Activated naive CD4-positive, alpha-beta T cell treated with anti-CD3 and anti-CD28 coated beads, Interleukin-2, amount 50 U/mL, for 72 hours (primary cell): ENCODE measurements around the gene RABEP2. TPM values are rescaled to one million over a fixed set of nuclear protein-coding genes. Genes with fewer than 3 reads are reported as not detected.

Experiments
- ATAC-seq, 2 donors: fragments of 150-1000 bp; cut with Tn5 transposase; 2 replicates each; pipeline ENCODE4 v1.10.0; 2021; ENCODE audit warnings: mild to moderate bottlenecking in 2 of 2, moderate library complexity in 2 of 2
- DNase-seq, 2 donors: peaks; one replicate each; pipeline ENCODE4 v3.0.0; 2021 to 2022; ENCODE audit warnings: low spot score in 2 of 2
- H3K27ac Mint-ChIP-seq, 2 donors: one replicate each; pipeline ENCODE4 v1.8.0; 2022; ENCODE audit warnings: mild to moderate bottlenecking in 2 of 2, mixed read lengths in 2 of 2
- H3K36me3 Mint-ChIP-seq, 2 donors: one replicate each; pipeline ENCODE4 v1.8.0; 2022; ENCODE audit warnings: mixed read lengths in 2 of 2
- H3K9me3 Mint-ChIP-seq, 2 donors: one replicate each; pipeline ENCODE4 v1.8.0; 2022; ENCODE audit warnings: mixed read lengths in 2 of 2
- total RNA-seq, 2 donors: library from RNA; stranded (reverse); gene quantifications; one replicate each; pipeline ENCODE4 v1.2.3, GENCODE V29; 2022

The RABEP2 gene
- total RNA-seq, 2 donors from 2014 or later: 20.7 to 25.1 TPM

GRCh38 chr16:28863929-28864793 lies 60.9 kb downstream of the RABEP2 start:
- Mint-ChIP-seq H3K36me3 (peaks cover 8 to 12% of the 10 kb centered on the region in 2 donors), H3K27ac (peak overlapping the region; percentile 94 to 96), H3K9me3 (no peaks in the 10 kb centered on the region)
- peak in 1 of 2 donors; percentile 33 for ATAC-seq
- no peak for DNase-seq

- DNase-seq (no peak), ATAC-seq (no peak)
- Mint-ChIP-seq H3K9me3 (no peaks in the 10 kb centered on the region), H3K27ac (peak overlapping the region in 1 of 2 donors; percentile 90), H3K36me3 (peaks cover 8 to 12% of the 10 kb centered on the region in 2 donors)
Observed at GRCh38 chr16:28859326-28859725, 65.7 kb downstream of the RABEP2 start.

GRCh38 chr16:28858421-28858820 lies 66.6 kb downstream of the RABEP2 start:
- DNase-seq: no peak
- no peak for ATAC-seq
- peaks cover 7 to 11% of the 10 kb centered on the region in 2 donors for H3K36me3 Mint-ChIP-seq
- H3K9me3 Mint-ChIP-seq: no peaks in the 10 kb centered on the region
- no peak overlapping the region for H3K27ac Mint-ChIP-seq

Other genes with a start within 250 kb of the RABEP2 start
- gene EIF3C, start 213.8 kb downstream of the RABEP2 start, total RNA-seq: 100 to 1,000 TPM; 467 to 604 TPM
- 1 to 10 TPM; 4.6 to 5.6 TPM for gene NPIPB9, start 173.5 kb downstream of the RABEP2 start, total RNA-seq
- gene ATXN2L, start 102.2 kb downstream of the RABEP2 start, total RNA-seq: 100 to 1,000 TPM; 317 to 377 TPM
- gene TUFM, start 78.9 kb downstream of the RABEP2 start, total RNA-seq: 100 to 1,000 TPM; 235 to 315 TPM
- gene SH2B1, start 61.4 kb downstream of the RABEP2 start, total RNA-seq: 10 to 100 TPM; 41.1 to 55.5 TPM
- 1 to 10 TPM; 4.7 to 7.4 TPM for gene ATP2A1, start 46.8 kb downstream of the RABEP2 start, total RNA-seq
- 1 to 10 TPM in 1 of 2 donors, under 1 TPM in 1; 0.32 to 1.2 TPM for gene CD19, start 6.7 kb upstream of the RABEP2 start, total RNA-seq
- gene NFATC2IP, start 25.7 kb upstream of the RABEP2 start, total RNA-seq: 10 to 100 TPM; 94.5 to 96.8 TPM
- 10 to 100 TPM; 16.3 to 19.9 TPM for gene SPNS1, start 49.5 kb upstream of the RABEP2 start, total RNA-seq
- 100 to 1,000 TPM; 171 to 440 TPM for gene LAT, start 59.8 kb upstream of the RABEP2 start, total RNA-seq